Endodermal cell (in vitro differentiated cells): ENCODE data around the gene TUBG2. TPM values are rescaled to one million over a fixed set of nuclear protein-coding genes. Genes with fewer than 3 reads are reported as not detected.
"Not testable (repeated sequence)": the region's sequence is repeated elsewhere in the genome, so short reads cannot be mapped to it uniquely, and the experiment has no call there.

Source experiments
- DNase-seq: peaks from one replicate; pipeline ENCODE4 v3.0.0-alpha.2; 2017
- H3K27ac ChIP-seq: 2 replicates; pipeline ENCODE4 v1.5.1; 2013; ENCODE audit warnings: mild to moderate bottlenecking, low read depth, low read length, moderate library complexity
- H3K27me3 ChIP-seq: 2 replicates; pipeline ENCODE4 v1.6.1; 2013; ENCODE audit warnings: mild to moderate bottlenecking, low read length, moderate library complexity; ENCODE audit not compliant: insufficient read depth, control insufficient read depth, poor library complexity, severe bottlenecking
- H3K36me3 ChIP-seq: 2 replicates; pipeline ENCODE4 v1.7.0; 2013; ENCODE audit warnings: mild to moderate bottlenecking, low read length, moderate library complexity; ENCODE audit not compliant: control insufficient read depth, insufficient read depth
- H3K4me1 ChIP-seq: one replicate; pipeline ENCODE4 v1.7.0; 2013; ENCODE audit warnings: low read length; ENCODE audit not compliant: control insufficient read depth, insufficient read depth
- H3K4me3 ChIP-seq: 2 replicates; pipeline ENCODE4 v1.5.1; 2013; ENCODE audit warnings: mild to moderate bottlenecking, low read length, moderate library complexity
- H3K9ac ChIP-seq: 2 replicates; pipeline ENCODE4 v1.6.1; 2013; ENCODE audit warnings: mild to moderate bottlenecking, low read length, moderate library complexity; ENCODE audit not compliant: poor library complexity, severe bottlenecking; ENCODE audit errors: extremely low read depth
- H3K9me3 ChIP-seq: 2 replicates; pipeline ENCODE4 v1.6.1; 2013; ENCODE audit warnings: mild to moderate bottlenecking, low read length, moderate library complexity; ENCODE audit not compliant: control insufficient read depth
- H3K27ac Mint-ChIP-seq: 2 replicates; pipeline ENCODE4 v1.8.0; 2020; ENCODE audit warnings: mixed read lengths
- H3K27me3 Mint-ChIP-seq: 2 replicates; pipeline ENCODE4 v1.8.0; 2021; ENCODE audit warnings: mild to moderate bottlenecking, mixed read lengths; ENCODE audit not compliant: insufficient read depth
- H3K36me3 Mint-ChIP-seq: 2 replicates; pipeline ENCODE4 v1.8.0; 2020; ENCODE audit warnings: low read depth, mixed read lengths
- H3K4me1 Mint-ChIP-seq: 2 replicates; pipeline ENCODE4 v1.8.0; 2020; ENCODE audit warnings: mixed read lengths
- H3K4me3 Mint-ChIP-seq: 2 replicates; pipeline ENCODE4 v1.8.0; 2020; ENCODE audit warnings: mild to moderate bottlenecking, moderate library complexity, mixed read lengths
- H3K9me3 Mint-ChIP-seq: 2 replicates; pipeline ENCODE4 v1.8.0; 2020; ENCODE audit warnings: mild to moderate bottlenecking, mixed read lengths
- CTCF ChIP-seq: fragments of 200-600 bp; sonication (generic); conservative IDR thresholded peaks from 2 replicates; pipeline ENCODE4 v1.5.0; 2021; ENCODE audit warnings: antibody characterized with exemption, mild to moderate bottlenecking
- WGBS, 2 experiments: methylation state at CpG; one replicate each; pipeline versions ENCODE4 v1.1.5 to v1.1.7; 2013; ENCODE audit warnings: missing lambda C conversion rate in 2 of 2, mixed read lengths in 1 of 2; ENCODE audit not compliant: insufficient coverage in 1 of 2, insufficient read length in 1 of 2; 5-methylcytosine and 5-hydroxymethylcytosine counted together
- long read RNA-seq, 4 experiments: library from polyadenylated mRNA in 2 of 4; library from RNA in 1 of 4; library from capped mRNA in 1 of 4; stranded (forward) in 3 of 4; unstranded in 1 of 4; transcript quantifications; one replicate each; pipeline ENCODE4 v2.0.0, GENCODE V29; 2020 to 2021; ENCODE audit warnings: inconsistent platforms in 1 of 4
- polyA plus RNA-seq, 2 experiments: library from polyadenylated mRNA; stranded (reverse); fragments of 50-300 nt; gene quantifications; one replicate each; pipeline ENCODE4 v1.2.3, GENCODE V29; 2013
- total RNA-seq, 2 donors: library from RNA; stranded (reverse); fragmentation: NEBNext Ultra II Directional in 1 of 2; extraction: Animal tissue kit (Norgen Biotek cat#: 25700) in 1 of 2; gene quantifications; 2 replicates in 1 of 2; 3 replicates in 1 of 2; pipeline ENCODE4 v1.2.1, GENCODE V29; 2021

Gene TUBG2
- 10 to 100 TPM; 32.4 to 38.0 TPM for total RNA-seq
- polyA plus RNA-seq (2013, experiment 1 of 2) = 24.3 TPM
- 24.1 TPM for polyA plus RNA-seq (2013, experiment 2 of 2)
- long read RNA-seq, experiment 1, partial matches to known transcripts = 2 of 11 reads
- long read RNA-seq, experiment 1, other reads (novel, unspliced or antisense) = 6 of 11 reads
- long read RNA-seq, experiment 2, transcript TUBG2-201 (11 exons, 1,761 nt) = major isoform, 42 of 77 reads
- long read RNA-seq, experiment 2, partial matches to known transcripts = 6 of 77 reads
- long read RNA-seq, experiment 2, other reads (novel, unspliced or antisense) = 29 of 77 reads
- long read RNA-seq, experiment 3, transcript TUBG2-201 (11 exons, 1,761 nt) = major isoform, 50 of 122 reads
- long read RNA-seq, experiment 3, partial matches to known transcripts = 38 of 122 reads
- long read RNA-seq, experiment 3, other reads (novel, unspliced or antisense) = 34 of 122 reads
- long read RNA-seq, experiment 4, transcript TUBG2-201 (11 exons, 1,761 nt) = major isoform, 14 of 19 reads
- long read RNA-seq, experiment 4, partial matches to known transcripts = 0 of 19 reads
- long read RNA-seq, experiment 4, other reads (novel, unspliced or antisense) = 5 of 19 reads

- Mint-ChIP-seq H3K36me3 (peaks cover 15% of the 10 kb centered on the region), H3K27me3 (peaks cover 3% of the 10 kb centered on the region), H3K4me3 (peak within 1 kb of the TSS; percentile 84), H3K4me1 (peaks cover 6% of the 10 kb centered on the region), H3K27ac (peak within 1 kb of the TSS; percentile 77), H3K9me3 (peaks cover 4% of the 10 kb centered on the region)
- H3K27me3 ChIP-seq = no peaks in the 10 kb centered on the region
- peaks cover 4% of the 10 kb centered on the region for H3K4me1 ChIP-seq
- WGBS, 2 experiments = 1 to 3% methylated on average over 20 to 52 of the region's 59 CpGs
- peaks cover 15% of the 10 kb centered on the region for H3K36me3 ChIP-seq
- H3K9ac ChIP-seq = peak within 1 kb of the TSS; percentile 48
- peak within 1 kb of the TSS; percentile 86 for H3K4me3 ChIP-seq
- no peaks in the 10 kb centered on the region for H3K9me3 ChIP-seq
- no peak for TF ChIP-seq CTCF
- H3K27ac ChIP-seq = no peak within 1 kb of the TSS
- peak; percentile 99 for DNase-seq
Observed at GRCh38 chr17:42659079-42659931, at the start of gene TUBG2. Gene TUBG2 (plus strand): TSS chr17:42659284. CDS start chr17:42659504, 220 bp downstream.

DNA sequence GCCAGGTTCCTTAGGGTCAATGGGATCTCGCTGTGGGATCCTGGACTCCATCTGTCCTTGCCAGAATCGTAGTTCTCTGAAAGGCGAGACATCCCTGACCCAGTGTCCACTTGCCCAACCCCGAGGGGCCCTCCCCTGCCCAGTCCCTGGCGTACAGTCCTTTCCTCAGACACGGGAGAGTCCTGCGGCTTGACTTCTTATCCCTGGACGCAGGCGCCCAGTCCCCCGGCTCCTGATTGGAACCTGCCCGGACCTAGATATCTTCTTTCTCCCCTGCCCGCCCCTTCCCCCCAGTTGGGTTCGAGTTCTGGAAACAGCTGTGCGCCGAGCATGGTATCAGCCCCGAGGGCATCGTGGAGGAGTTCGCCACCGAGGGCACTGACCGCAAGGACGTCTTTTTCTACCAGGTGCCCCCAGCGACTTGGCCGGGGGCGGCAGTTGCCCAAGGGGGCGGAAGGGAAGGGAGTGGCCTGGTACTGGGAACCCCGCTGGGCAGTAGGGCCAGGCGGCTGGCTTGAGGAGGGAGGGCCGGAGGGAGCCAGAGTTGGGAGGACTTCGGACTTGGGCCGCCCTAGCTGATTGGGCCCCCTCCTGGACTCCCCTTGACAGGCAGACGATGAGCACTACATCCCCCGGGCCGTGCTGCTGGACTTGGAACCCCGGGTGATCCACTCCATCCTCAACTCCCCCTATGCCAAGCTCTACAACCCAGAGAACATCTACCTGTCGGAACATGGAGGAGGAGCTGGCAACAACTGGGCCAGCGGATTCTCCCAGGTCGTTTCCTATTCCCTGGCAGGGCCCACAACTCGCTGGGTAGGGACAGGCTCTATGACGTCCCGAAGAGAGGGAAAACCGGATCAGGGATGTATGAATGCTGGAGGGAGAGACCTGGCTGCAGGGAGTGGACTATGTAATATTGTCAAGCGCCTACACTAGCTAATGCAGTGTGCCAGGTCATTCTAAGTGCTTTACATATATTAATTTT is 49.0 kb upstream of the TUBG2 start:
- H3K27ac Mint-ChIP-seq = peak overlapping the region; percentile 89
- Histone ChIP-seq H3K4me3 (peak overlapping the region; percentile 90), H3K36me3 (peaks cover 32% of the 10 kb centered on the region), H3K9ac (peak overlapping the region; percentile 68), H3K27ac (peak overlapping the region; percentile 39)
- not testable (repeated sequence) for H3K27me3 ChIP-seq, H3K4me1 ChIP-seq, H3K9me3 ChIP-seq, H3K4me1 Mint-ChIP-seq, H3K27me3 Mint-ChIP-seq, H3K9me3 Mint-ChIP-seq
- peak; percentile 84 for DNase-seq
- peaks cover 28% of the 10 kb centered on the region for H3K36me3 Mint-ChIP-seq
- 0 to 17% methylated on average over 5 to 32 of the region's 42 CpGs for WGBS, 2 experiments
- peak overlapping the region; percentile 91 for H3K4me3 Mint-ChIP-seq

- WGBS, 2 experiments = 94 to 99% methylated on average over 4 of the region's 4 CpGs
- Mint-ChIP-seq H3K9me3 (no peaks in the 10 kb centered on the region), H3K27me3 (no peaks in the 10 kb centered on the region), H3K27ac (no peak overlapping the region), H3K4me1 (peaks cover 10% of the 10 kb centered on the region), H3K36me3 (peaks cover 37% of the 10 kb centered on the region), H3K4me3 (no peak overlapping the region)
- H3K27me3 ChIP-seq = no peaks in the 10 kb centered on the region
- peaks cover 43% of the 10 kb centered on the region for H3K36me3 ChIP-seq
- no peaks in the 10 kb centered on the region for H3K9me3 ChIP-seq
- H3K9ac ChIP-seq = no peak overlapping the region
- H3K4me1 ChIP-seq = no peaks in the 10 kb centered on the region
- H3K27ac ChIP-seq = no peak overlapping the region
- H3K4me3 ChIP-seq = no peak overlapping the region
- no peak for DNase-seq
- no peak for TF ChIP-seq CTCF
Observed at GRCh38 chr17:42612013-42612412, 47.1 kb upstream of the TUBG2 start.
